GM21390 (cell line): ENCODE data around the gene LACRT.
"Not testable (repeated sequence)": the region's sequence is repeated elsewhere in the genome, so short reads cannot be mapped to it uniquely, and the experiment has no call there.

Experiments
- ATAC-seq: cut with Tn5 transposase; IDR thresholded peaks from one replicate; pipeline ENCODE4 v1.9.1; 2021; ENCODE audit not compliant: unreplicated experiment

Gene LACRT, protein sequence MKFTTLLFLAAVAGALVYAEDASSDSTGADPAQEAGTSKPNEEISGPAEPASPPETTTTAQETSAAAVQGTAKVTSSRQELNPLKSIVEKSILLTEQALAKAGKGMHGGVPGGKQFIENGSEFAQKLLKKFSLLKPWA

GRCh38 chr12:54634795-54635194 lies at the start of gene LACRT:
TSS of gene LACRT (minus strand) at chr12:54634895. CDS start at chr12:54634841, 54 bp downstream.
- ATAC-seq, result no peak

DNA sequence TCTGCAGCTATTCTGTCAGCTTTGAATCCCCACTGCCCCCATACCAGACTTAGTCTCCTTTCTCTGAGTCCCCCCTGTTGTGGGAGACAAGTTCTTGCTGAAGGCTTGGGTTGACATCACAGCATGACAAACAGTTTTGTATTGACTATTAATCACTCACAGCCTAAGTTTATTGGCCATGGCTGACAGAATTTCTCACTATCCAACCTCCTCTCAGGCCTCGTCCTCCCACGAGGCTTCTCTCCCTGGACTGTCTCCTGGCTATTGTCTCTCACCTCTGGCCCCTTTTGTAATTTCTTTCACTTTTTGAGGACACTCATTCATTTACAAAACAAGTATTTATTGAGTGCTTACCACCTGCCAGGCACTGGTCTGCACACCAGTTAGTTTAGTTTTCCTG lies 48.7 kb upstream of the LACRT start:
- no peak for ATAC-seq

- ATAC-seq, result no peak
Observed at GRCh38 chr12:54682674-54683073, 48.0 kb upstream of the LACRT start.

DNA sequence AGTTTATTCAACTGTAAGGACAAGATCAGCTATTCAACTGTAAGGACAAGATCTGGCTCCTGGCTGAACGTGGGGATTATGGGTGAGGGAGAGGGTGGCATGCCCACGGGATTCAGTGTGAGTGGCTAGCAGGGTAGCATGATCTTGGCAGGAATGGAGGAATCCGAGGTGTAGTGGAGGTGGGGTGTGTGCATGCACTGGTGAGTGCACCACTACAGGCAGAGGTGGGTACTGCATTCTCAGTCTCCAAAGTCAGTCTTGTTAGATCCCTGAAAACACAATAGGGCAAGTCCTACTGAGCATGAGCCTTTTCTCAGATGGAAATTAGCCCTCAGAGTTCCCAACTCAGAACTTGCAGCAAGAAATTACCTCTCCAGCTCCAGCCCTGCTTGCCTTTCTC lies 45.7 kb upstream of the LACRT start:
- peak; percentile 79 for ATAC-seq

DNA sequence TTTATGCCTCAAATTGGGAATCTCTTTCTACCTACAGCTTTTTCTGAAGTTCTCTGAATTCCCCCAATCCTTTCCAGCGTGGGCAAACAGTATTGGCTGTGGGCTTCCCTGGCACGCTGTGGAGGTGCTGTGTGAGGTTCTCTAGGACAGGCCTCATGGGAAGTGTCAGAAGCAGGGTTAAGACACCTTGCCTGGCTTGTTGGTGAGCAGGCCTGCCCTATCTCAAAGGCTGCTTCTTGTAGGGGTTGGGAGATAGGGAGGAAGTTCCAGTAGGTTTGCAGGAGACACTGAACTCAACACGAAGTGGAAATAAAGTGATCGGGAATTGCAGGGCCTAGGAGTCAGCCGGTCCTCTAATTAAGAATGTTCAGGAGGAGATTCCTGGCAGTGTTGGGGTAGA lies 43.4 kb upstream of the LACRT start:
- no peak for ATAC-seq

DNA sequence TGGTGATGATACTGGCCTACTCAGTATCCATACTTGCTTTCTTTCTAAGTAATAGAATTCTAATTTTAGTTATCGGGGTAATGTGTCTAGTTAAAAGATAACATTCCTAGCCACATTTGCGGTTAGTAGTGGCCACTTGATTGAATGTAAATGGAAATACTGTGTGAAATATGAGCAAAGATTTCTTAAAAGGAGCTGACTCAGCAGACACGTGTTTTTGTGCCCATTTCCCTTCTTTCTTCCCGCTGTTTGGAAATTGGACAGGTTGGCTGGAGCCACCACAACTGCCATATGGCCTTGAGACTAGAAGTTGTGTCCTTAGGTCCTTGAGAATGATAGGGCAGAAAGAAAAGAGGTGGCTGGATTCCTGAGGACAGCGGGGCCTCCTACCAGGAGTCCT lies 33.2 kb upstream of the LACRT start:
- no peak for ATAC-seq

DNA sequence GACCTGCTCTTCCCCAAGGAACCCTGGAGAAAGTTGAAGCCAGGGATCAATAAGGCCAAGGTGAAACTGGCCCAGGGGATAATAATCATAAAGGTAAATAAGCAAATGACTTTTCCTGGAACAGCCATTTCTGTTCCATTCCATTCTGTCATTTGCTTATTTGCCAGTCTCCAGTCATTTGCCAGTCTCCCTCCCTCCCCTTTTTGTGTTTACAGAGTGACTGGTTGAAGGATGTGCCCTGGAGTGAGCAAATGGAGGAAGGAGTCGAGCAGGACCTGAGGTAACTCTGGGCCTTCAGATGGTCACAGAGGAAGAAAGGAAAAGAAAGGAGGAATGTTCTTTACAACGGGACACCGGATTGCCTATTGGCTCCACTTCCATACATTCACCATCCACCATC lies 31.3 kb upstream of the LACRT start:
- no peak for ATAC-seq

- not testable (repeated sequence) for ATAC-seq
Observed at GRCh38 chr12:54665022-54665635, 30.4 kb upstream of the LACRT start.

GRCh38 chr12:54663603-54664002 lies 28.9 kb upstream of the LACRT start:
- ATAC-seq, result no peak

GRCh38 chr12:54662026-54662425 lies 27.3 kb upstream of the LACRT start:
- ATAC-seq, result no peak

DNA sequence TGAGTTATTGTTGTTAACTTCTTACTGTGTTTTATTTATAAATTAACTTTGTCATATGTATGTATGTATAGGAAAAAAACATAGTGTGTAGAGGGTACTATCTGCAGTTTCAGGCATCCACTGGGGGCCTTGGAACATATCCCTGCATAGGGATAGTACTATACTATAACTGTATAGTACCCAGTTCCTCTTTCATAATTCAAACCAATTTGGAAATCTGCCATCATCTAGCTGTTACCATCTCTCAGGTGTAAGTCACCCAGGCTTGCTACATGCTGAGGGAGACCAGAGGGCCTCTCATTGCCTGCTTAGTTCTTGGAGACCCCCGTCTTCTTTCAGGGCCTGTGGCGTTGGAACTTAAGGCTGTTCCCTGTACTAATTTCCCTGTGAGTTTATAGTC lies 26.4 kb upstream of the LACRT start:
- peak; percentile 66 for ATAC-seq

DNA sequence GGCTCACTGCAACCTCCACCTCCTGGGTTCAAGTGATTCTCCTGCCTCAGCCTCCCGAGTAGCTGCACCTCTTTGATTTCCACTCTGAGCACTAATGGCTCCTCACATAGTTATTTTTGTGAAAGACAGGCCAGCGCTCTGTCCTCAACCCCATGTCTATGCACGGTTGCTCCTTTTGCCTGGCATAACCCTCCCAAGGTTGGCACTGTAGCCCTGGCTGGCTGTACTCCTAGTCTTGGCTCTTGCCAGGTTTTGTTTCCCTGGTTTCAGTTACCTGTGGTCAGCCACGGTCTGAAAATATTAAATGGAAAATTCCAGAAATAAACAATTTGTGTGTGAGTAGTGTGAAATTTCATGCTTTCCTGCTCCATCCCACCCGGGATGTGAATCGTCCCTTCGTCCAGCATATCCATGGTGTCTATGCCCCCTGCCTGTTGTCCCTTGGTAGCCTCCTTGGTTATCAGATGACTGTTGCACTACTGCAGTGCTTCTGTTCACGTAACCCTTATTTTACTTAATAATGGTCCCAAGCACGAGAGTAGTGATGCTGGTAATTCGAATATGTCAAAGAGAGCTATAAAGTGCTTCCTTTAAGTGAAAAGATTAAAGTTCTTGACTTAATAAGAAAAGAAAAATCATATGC lies 25.7 kb upstream of the LACRT start:
- no peak for ATAC-seq

DNA sequence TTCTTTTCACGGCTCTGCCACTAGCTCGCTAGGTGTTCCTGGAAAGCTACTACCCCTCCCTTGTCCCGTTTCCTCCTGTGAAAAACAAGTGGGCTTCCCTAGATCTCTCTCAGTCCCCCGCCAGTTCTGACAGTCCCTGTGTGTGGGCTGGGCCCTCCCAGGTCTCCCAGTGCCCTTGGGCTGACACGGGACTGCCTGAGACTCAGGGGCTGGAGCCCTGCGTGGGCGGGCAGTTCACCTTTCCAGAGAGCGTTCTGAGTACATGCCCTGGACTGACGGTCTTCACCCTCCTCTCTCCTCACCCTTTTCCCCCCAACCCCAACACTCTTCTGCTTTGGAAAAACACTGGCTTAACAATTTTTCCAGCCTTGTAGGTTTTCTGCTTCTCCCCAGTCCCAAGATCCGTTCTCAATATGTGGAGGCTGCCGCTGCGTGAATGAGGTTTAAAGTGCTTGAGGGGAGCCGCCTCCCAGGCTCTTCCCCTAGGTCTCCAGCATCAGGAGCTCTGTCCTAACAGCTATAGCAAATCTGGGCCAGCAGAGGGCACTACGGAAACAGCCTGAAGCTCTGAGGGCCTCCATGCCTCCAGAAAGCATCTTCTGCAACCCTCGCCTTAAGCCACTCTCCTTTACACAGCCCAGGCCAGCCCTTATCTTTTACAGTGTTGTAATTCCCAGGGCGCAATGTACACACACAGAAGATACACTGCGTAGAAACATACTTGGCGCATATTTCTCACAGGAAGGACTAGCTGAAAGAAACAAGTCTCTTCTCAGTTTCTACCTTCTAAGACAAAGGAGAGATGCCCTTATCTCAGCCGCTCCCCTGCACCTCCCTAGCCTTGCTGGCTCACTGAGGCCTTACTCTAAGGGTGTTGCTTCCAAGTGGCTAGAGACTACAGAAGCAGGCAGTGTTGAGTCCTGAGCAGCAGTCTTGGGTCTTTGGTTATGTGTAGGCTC lies 23.9 kb upstream of the LACRT start:
- ATAC-seq, result peak; percentile 66

DNA sequence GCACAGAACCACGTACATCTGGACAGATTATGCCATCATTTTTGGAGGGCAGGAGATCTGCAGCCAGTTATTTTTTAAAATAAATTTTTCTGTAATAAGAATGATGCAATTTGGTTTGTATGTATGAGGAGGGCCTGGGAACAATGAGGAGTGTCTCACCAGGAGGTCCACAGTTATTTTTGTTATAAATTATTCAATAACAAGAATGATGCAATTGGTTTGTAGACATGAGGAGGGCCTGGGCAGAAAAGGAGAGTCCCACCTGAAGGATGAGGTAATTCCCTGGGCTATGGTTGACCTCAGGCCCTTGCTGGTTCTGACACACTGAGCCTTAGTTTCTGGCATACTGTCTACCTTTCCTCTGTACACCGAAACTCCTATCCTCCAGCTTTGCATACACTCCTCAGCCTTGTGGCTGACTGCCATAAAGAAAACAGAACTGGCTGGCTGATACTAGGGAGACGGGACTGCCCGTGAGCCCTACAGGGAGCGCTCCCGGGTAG lies 22.5 kb upstream of the LACRT start:
- ATAC-seq, result no peak

GRCh38 chr12:54654926-54655325 lies 20.2 kb upstream of the LACRT start:
- ATAC-seq, result no peak

DNA sequence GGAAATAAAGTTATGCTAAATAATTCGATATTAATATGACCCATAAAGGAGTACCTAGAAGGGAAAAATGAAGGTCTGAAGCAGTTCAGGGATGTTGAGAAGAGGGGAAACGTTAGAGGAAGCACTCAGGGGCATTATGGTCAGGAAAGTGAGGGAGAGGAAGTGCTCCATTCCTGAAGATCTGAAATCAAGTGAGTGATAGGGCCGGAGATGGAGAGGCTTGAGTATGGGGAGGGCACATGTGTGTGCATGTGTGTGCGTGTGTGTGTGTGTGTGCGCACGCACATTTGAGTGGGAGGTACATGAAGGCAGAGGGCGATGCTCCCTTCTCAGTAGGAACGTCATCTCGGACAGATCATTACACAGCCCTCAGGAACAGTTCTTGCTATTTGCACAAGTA lies 18.3 kb upstream of the LACRT start:
- no peak for ATAC-seq

DNA sequence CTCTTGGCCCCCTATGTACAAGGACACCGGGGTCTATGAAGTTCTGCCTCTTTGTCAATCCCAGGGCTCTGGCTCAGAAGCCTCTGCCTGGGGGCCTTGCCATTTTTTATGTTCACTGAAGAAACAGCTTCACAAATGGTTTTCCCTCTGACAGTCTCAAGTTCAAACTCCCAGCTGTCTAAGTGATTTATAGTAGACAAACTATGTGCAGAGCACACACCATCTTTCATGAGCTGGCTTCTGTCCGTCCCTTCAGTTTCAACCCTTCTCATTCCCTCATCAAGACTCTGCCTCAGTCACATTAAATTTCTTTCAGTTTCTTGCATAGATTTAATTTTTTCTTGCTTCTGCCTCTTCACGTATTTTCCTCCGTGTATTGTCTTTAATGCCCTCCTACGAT lies 16.2 kb upstream of the LACRT start:
- no peak for ATAC-seq

- no peak for ATAC-seq
Observed at GRCh38 chr12:54650409-54650808, 15.7 kb upstream of the LACRT start.

DNA sequence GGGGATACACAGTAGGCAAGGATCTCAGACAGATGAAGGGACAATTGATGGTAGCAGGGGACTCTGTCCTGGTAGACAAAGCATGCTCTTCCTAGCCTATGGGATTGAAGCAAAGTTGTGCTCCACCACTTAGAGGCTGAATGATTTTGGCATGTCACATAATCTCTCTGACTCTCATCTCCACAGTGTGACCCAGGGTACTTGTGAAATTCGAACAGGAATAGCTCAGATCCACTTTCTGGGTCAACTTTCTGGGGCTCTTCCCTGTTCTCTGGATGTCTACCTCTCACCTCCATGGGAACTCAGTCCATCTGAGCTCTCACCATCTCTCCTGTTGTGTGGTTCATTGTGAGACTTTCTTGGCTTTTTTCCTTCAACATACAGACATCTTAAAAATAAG lies 15.1 kb upstream of the LACRT start:
- ATAC-seq, result no peak

GRCh38 chr12:54648265-54648664 lies 13.6 kb upstream of the LACRT start, which contains the start of gene DCD:
TSS of gene DCD (minus strand) at chr12:54648365. CDS start at chr12:54648303, 62 bp downstream.
- ATAC-seq, result no peak

DNA sequence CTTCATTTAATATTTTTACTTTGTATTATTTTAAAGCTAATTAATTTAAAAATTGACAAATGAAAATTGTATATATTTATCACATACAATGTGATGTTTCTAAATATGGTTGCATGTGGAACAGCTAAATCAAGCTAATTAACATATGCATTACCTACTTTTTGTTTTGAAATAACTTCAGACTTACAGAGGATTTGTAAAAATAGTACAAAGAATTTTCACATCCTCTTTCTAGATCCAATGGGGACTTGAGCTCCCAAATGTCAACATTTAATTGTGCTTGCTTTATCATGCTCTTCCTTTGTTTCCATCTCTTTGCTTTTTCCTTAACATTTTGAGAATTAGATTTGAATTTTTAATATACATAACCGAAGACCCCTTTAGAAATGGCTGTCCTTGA lies 6.9 kb upstream of the LACRT start:
- ATAC-seq, result no peak
